PC-9 (cell line): Measurements from ENCODE around the gene B4GALT6. TPM values are rescaled to one million over a fixed set of nuclear protein-coding genes. Genes with fewer than 3 reads are reported as not detected.

Experiments used
- BruUV-seq: library from RNA; stranded (reverse); fragments of 400-500 nt; replicated peaks from 2 replicates; lab custom pipeline; 2021; lab: Mats Ljungman, UMichigan
- CTCF ChIA-PET: fragments of 300-600 bp; sonication (Branson Sonifier 250); formaldehyde crosslinking; loops from one replicate; lab custom pipeline; 2022; ENCODE audit warnings: antibody characterized with exemption; lab: Charles Lee
- POLR2A ChIA-PET: fragments of 300-600 bp; sonication (Branson Sonifier 250); formaldehyde crosslinking; loops from one replicate; lab custom pipeline; 2022; ENCODE audit warnings: antibody characterized with exemption; ENCODE audit not compliant: unreplicated experiment; lab: Charles Lee
- DNase-seq, 2 experiments: peaks; one replicate each; pipeline versions ENCODE4 v3.0.0 to v3.0.0-alpha.2; 2015 to 2022; ENCODE audit warnings: mixed read lengths in 1 of 2
- H2AFZ ChIP-seq: fragments of 200-600 bp; sonication (generic); 2 replicates; pipeline ENCODE4 v1.8.1; 2017; ENCODE audit warnings: antibody characterized with exemption
- H3F3A ChIP-seq: fragments of 200-600 bp; sonication (generic); 2 replicates; pipeline ENCODE4 v1.8.1; 2017; ENCODE audit warnings: antibody characterized with exemption, mild to moderate bottlenecking, low read depth; ENCODE audit not compliant: insufficient read depth
- H3K27ac ChIP-seq: fragments of 200-600 bp; sonication (generic); 2 replicates; pipeline ENCODE4 v1.6.1; 2016; ENCODE audit warnings: mixed run types
- H3K27me3 ChIP-seq: fragments of 200-600 bp; sonication (generic); 2 replicates; pipeline ENCODE4 v1.6.1; 2016; ENCODE audit warnings: low read depth, mixed run types; ENCODE audit not compliant: insufficient read depth
- H3K36me3 ChIP-seq: fragments of 200-600 bp; sonication (generic); 2 replicates; pipeline ENCODE4 v1.6.1; 2016; ENCODE audit warnings: low read depth, mixed run types
- H3K4me1 ChIP-seq: fragments of 200-600 bp; sonication (generic); replicated peaks from 2 replicates; pipeline ENCODE4 v1.6.1; 2016; ENCODE audit warnings: mixed run types; ENCODE audit not compliant: insufficient read depth
- H3K4me2 ChIP-seq: fragments of 200-600 bp; sonication (generic); 2 replicates; pipeline ENCODE4 v1.6.1; 2017; ENCODE audit warnings: mixed run types
- H3K4me3 ChIP-seq: fragments of 200-600 bp; sonication (generic); 2 replicates; pipeline ENCODE4 v1.6.1; 2016; ENCODE audit warnings: mixed run types
- H3K79me2 ChIP-seq: fragments of 200-600 bp; sonication (generic); 2 replicates; pipeline ENCODE4 v1.6.1; 2017; ENCODE audit warnings: low read depth, mixed run types
- H3K9me2 ChIP-seq: fragments of 200-600 bp; sonication (generic); 2 replicates; pipeline ENCODE4 v1.8.1; 2017; ENCODE audit warnings: mild to moderate bottlenecking; ENCODE audit not compliant: insufficient read depth
- H3K9me3 ChIP-seq: fragments of 200-600 bp; sonication (generic); 2 replicates; pipeline ENCODE4 v1.8.1; 2016; ENCODE audit warnings: low read depth; ENCODE audit not compliant: insufficient read depth
- H4K20me1 ChIP-seq: fragments of 200-600 bp; sonication (generic); 2 replicates; pipeline ENCODE4 v1.8.1; 2017; ENCODE audit not compliant: insufficient read depth
- EZH2 ChIP-seq: fragments of 200-600 bp; sonication (generic); IDR thresholded peaks from 2 replicates; pipeline ENCODE4 v1.8.0; 2017; ENCODE audit warnings: antibody characterized with exemption, low read depth
- intact Hi-C: fragments of 100-400 bp; cut with micrococcal nuclease; formaldehyde crosslinking; loops from one replicate; pipeline ENCODE4 v1.10.0; 2022; ENCODE audit not compliant: unreplicated experiment
- total RNA-seq: library from RNA; stranded (reverse); gene quantifications from 2 replicates; pipeline ENCODE4 v1.2.3, GENCODE V29; 2021
- TF ChIP-seq, protein P1 (sequence below): fragments of 200-600 bp; sonication (generic); conservative IDR thresholded peaks from 2 replicates; pipeline ENCODE4 v1.6.1; 2017; ENCODE audit warnings: mixed run types, antibody characterized with exemption, mild to moderate bottlenecking, moderate library complexity

Gene B4GALT6
- total RNA-seq, 1 experiment from 2014 or later, result 5.3 TPM

DNA sequence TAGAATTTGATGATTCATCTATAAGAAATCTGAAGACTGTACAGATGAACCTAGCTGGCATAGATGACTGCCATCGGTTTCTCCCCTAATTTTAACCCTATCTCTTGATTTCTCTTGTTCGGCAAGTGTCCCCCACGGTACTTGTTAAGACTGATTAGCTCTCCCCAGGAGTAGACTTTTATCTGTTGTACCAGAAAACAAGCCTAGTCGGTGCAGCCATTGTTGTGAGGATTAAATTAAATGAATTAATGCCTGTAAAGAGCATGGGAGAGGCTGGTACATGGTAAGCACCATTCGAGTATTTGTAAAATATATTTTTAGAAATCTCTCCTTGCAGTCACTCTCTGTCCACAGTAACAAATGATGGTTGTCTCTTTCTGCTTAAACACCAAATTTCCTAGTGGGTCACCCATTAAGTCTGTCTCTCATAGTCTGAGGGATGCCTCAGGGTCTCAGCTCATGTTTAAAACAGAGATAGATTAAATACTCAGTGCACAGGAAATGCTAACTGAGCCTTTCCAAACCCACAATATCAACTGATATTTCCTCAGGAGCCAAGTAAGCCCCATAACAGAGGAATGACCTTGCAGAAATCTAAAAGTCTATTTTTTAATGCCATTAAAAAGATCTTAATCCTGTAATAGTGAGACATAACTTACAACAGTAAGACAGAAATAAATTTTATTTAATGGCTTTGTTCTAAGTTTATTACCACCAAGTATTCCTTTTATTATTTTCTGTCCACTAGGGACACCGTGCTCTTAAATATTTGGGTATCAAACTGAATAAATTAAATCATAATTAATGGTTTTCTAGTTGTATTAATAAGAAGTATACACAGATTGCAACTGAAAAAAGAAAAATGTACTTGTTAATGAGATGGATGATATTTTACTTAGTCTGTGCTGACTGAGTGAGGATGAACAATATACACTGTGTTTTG, 2.9 kb upstream of the B4GALT6 start:
- no peak overlapping the region for H2AFZ ChIP-seq
- CTCF ChIA-PET, result no interaction called here
- no peak for DNase-seq

DNA sequence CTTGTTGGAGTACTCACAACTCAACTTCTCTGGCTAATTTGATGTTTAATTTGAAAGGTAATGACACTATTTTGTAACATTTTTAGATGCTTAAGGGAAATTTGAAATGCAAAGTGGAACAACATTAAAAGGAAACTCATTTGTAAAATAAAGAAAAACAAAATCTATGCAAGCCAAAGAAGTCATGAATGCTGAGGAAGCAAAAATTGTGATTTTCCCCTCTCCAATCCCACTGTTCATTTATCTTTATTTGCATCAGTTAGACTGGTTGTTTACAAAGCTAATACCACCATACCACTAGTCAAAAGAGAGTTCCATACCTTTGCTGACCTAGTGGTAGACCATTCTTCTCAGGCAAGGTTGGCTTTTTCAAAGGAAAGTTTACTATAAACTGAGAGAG, 2.2 kb upstream of the B4GALT6 start:
- CTCF ChIA-PET, result no interaction called here
- peaks cover 7% of the 10 kb centered on the region; the same call in 1 of the 2 replicates for H3K79me2 ChIP-seq
- H3K27ac ChIP-seq, result no peak overlapping the region
- no TSS peak for BruUV-seq
- H3K4me2 ChIP-seq, result no peak overlapping the region
- H3K36me3 ChIP-seq, result no peaks in the 10 kb centered on the region
- no peaks in the 10 kb centered on the region for H4K20me1 ChIP-seq
- no peak overlapping the region for H2AFZ ChIP-seq
- intact Hi-C loops, result no loop called here
- DNase-seq, result peak in 1 of 2 experiments; percentile 34
- no peaks in the 10 kb centered on the region for H3K9me2 ChIP-seq
- no peak overlapping the region for H3K4me3 ChIP-seq
- peaks cover 5% of the 10 kb centered on the region; the same call in 1 of the 2 replicates for H3F3A ChIP-seq
- TF ChIP-seq EZH2, result no peak
- TF ChIP-seq, protein P1, sequence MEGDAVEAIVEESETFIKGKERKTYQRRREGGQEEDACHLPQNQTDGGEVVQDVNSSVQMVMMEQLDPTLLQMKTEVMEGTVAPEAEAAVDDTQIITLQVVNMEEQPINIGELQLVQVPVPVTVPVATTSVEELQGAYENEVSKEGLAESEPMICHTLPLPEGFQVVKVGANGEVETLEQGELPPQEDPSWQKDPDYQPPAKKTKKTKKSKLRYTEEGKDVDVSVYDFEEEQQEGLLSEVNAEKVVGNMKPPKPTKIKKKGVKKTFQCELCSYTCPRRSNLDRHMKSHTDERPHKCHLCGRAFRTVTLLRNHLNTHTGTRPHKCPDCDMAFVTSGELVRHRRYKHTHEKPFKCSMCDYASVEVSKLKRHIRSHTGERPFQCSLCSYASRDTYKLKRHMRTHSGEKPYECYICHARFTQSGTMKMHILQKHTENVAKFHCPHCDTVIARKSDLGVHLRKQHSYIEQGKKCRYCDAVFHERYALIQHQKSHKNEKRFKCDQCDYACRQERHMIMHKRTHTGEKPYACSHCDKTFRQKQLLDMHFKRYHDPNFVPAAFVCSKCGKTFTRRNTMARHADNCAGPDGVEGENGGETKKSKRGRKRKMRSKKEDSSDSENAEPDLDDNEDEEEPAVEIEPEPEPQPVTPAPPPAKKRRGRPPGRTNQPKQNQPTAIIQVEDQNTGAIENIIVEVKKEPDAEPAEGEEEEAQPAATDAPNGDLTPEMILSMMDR, result no peak
- H3K4me1 ChIP-seq, result peaks cover 20% of the 10 kb centered on the region
- H3K27me3 ChIP-seq, result no peaks in the 10 kb centered on the region
- H3K9me3 ChIP-seq, result no peaks in the 10 kb centered on the region
- POLR2A ChIA-PET, result no interaction called here

More for the DNA sequence above, 2.9 kb upstream of the B4GALT6 start:
- peaks cover 5% of the 10 kb centered on the region; the same call in 1 of the 2 replicates for H3F3A ChIP-seq
- H3K4me3 ChIP-seq, result no peak overlapping the region
- TF ChIP-seq, protein P1, result peak; percentile 29; the same call in 1 of the 2 replicates
- no peak for TF ChIP-seq EZH2
- H3K9me2 ChIP-seq, result no peaks in the 10 kb centered on the region
- POLR2A ChIA-PET, result no interaction called here
- H3K4me2 ChIP-seq, result no peak overlapping the region
- H3K27me3 ChIP-seq, result no peaks in the 10 kb centered on the region
- H3K4me1 ChIP-seq, result peaks cover 20% of the 10 kb centered on the region
- intact Hi-C loops, result no loop called here
- no peak overlapping the region for H3K27ac ChIP-seq
- no peaks in the 10 kb centered on the region for H3K36me3 ChIP-seq
- BruUV-seq, result no TSS peak
- no peaks in the 10 kb centered on the region for H4K20me1 ChIP-seq
- H3K9me3 ChIP-seq, result no peaks in the 10 kb centered on the region
- H3K79me2 ChIP-seq, result peaks cover 7% of the 10 kb centered on the region; the same call in 1 of the 2 replicates

DNA sequence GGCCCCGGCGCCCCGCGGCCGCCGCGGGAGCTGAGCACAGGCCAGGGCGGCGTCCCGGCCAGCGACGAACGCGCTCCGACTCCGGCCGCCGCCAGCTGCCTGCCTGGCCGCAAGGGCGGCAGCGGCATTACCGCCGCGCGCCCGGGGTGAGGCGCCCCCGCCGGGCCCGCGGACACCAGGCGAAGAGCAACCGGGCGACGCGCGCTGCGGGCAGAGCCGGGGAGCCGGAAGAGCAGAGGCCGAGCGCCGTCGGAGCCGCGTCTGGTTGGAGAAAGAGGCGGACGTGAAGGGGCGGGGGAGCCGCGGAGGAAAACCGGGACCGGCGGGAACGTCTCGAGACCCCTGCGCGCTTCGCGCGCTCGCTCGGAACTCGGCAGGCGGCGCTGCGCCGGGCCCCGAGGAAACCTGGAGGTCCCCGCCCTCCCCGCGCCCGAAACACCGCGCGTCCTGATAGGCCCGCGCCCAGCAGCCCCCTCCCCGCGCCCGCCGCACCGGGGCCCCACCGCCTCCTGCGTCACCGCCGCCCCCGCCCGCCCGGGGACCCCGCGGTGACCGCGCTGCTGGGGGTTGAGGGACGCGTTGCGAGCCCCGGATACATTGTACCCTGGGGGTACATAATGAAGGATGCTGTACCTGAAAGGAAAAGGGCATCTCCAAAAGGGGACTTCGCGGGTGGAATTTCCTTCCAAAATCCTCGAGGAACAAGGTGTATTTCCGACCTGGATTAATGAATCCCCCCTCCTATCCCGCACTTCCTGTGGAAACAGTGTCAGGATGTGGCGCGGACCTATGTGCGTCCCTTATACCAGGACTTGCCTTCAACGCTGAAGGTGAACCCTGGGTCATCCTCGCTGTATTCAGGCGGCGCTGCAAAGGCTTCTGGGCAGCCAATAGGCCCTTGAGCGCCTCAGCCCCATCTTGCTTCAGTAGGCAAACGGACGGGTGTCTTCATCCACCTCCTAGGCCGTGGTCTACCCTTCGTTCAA, 1.0 kb upstream of the B4GALT6 start:
- no TSS peak for BruUV-seq
- peak overlapping the region; percentile 70 for H3K4me2 ChIP-seq
- H2AFZ ChIP-seq, result peak overlapping the region; percentile 68; the same call in 1 of the 2 replicates
- TF ChIP-seq EZH2, result no peak
- TF ChIP-seq, protein P1, result peak; percentile 29; the same call in 1 of the 2 replicates
- intact Hi-C loops, result no loop called here
- DNase-seq, result peak; percentile 45 to 59
- POLR2A ChIA-PET, result no interaction called here
- H3K27me3 ChIP-seq, result no peaks in the 10 kb centered on the region
- H3K4me3 ChIP-seq, result peak overlapping the region; percentile 56; the same call in 1 of the 2 replicates
- no peaks in the 10 kb centered on the region for H3K9me3 ChIP-seq
- H3K79me2 ChIP-seq, result peaks cover 7% of the 10 kb centered on the region; the same call in 1 of the 2 replicates
- H4K20me1 ChIP-seq, result no peaks in the 10 kb centered on the region
- CTCF ChIA-PET, result no interaction called here
- peaks cover 5% of the 10 kb centered on the region; the same call in 1 of the 2 replicates for H3F3A ChIP-seq
- H3K9me2 ChIP-seq, result no peaks in the 10 kb centered on the region
- no peaks in the 10 kb centered on the region for H3K36me3 ChIP-seq
- no peak overlapping the region for H3K27ac ChIP-seq
- H3K4me1 ChIP-seq, result peaks cover 29% of the 10 kb centered on the region
